Neural cell (in vitro differentiated cells): Measurements from ENCODE around the gene SWI5. TPM values are rescaled to one million over a fixed set of nuclear protein-coding genes. Genes with fewer than 3 reads are reported as not detected.

Source experiments
- H2AFZ ChIP-seq: fragments of 200-600, 300-800 bp; sonication (generic), shearing (Covaris generic); 2 replicates; pipeline ENCODE4 v1.6.0; 2014; ENCODE audit warnings: low read depth, mild to moderate bottlenecking, antibody characterized with exemption, low read length, moderate library complexity
- H3F3A ChIP-seq: fragments of 200-600 bp; shearing (Covaris generic); 2 replicates; pipeline ENCODE4 v1.6.1; 2016; ENCODE audit warnings: mild to moderate bottlenecking, moderate library complexity, mixed read lengths, antibody characterized with exemption, low read length; ENCODE audit not compliant: insufficient read depth, poor library complexity, severe bottlenecking
- H3K27ac ChIP-seq: fragments of 200-600, 300-800 bp; sonication (generic), shearing (Covaris generic); 2 replicates; pipeline ENCODE4 v1.5.1; 2014; ENCODE audit warnings: mild to moderate bottlenecking, low read length, moderate library complexity
- H3K27me3 ChIP-seq: fragments of 300-800, 200-600 bp; sonication (generic), shearing (Covaris generic); 2 replicates; pipeline ENCODE4 v1.6.0; 2014; ENCODE audit warnings: mild to moderate bottlenecking, low read depth, low read length, moderate library complexity; ENCODE audit not compliant: insufficient read depth
- H3K36me3 ChIP-seq: fragments of 300-800, 200-600 bp; sonication (generic), shearing (Covaris generic); 2 replicates; pipeline ENCODE4 v1.5.1; 2014; ENCODE audit warnings: mild to moderate bottlenecking, antibody characterized with exemption, low read length, moderate library complexity; ENCODE audit not compliant: insufficient read depth
- H3K4me2 ChIP-seq: fragments of 300-800, 200-600 bp; sonication (generic), shearing (Covaris generic); 2 replicates; pipeline ENCODE4 v1.6.0; 2014; ENCODE audit warnings: mild to moderate bottlenecking, low read length
- H3K4me3 ChIP-seq: fragments of 300-800, 200-600 bp; sonication (generic), shearing (Covaris generic); 2 replicates; pipeline ENCODE4 v1.5.1; 2014; ENCODE audit warnings: mild to moderate bottlenecking, low read length, moderate library complexity
- H3K79me2 ChIP-seq: fragments of 200-600 bp; shearing (Covaris generic); replicated peaks from 2 replicates; pipeline ENCODE4 v1.6.0; 2014; ENCODE audit warnings: mild to moderate bottlenecking, low read length, moderate library complexity; ENCODE audit not compliant: insufficient read depth
- H3K9ac ChIP-seq: fragments of 300-800, 200-600 bp; sonication (generic), shearing (Covaris generic); 2 replicates; pipeline ENCODE4 v1.6.1; 2016; ENCODE audit warnings: mild to moderate bottlenecking, low read length, mixed read lengths
- H3K9me2 ChIP-seq: fragments of 200-600 bp; shearing (Covaris generic); 2 replicates; pipeline ENCODE4 v1.6.1; 2016; ENCODE audit warnings: mild to moderate bottlenecking, low read length, mixed read lengths; ENCODE audit not compliant: insufficient read depth
- H3K9me3 ChIP-seq: fragments of 200-600, 300-800 bp; sonication (generic), shearing (Covaris generic); 2 replicates; pipeline ENCODE4 v1.6.1; 2016; ENCODE audit warnings: mild to moderate bottlenecking, mixed run types, low read length, moderate library complexity, mixed read lengths
- H4K20me1 ChIP-seq: fragments of 200-600 bp; shearing (Covaris generic); 2 replicates; pipeline ENCODE4 v1.6.1; 2016; ENCODE audit warnings: mild to moderate bottlenecking, mixed run types; ENCODE audit not compliant: insufficient read depth
- CTCF ChIP-seq: fragments of 450-650 bp; IDR thresholded peaks from 2 replicates; pipeline ENCODE4 v1.5.1; 2014; ENCODE audit warnings: antibody characterized with exemption, mild to moderate bottlenecking, moderate library complexity; ENCODE audit not compliant: poor library complexity, severe bottlenecking
- EP300 ChIP-seq: fragments of 450-650 bp; conservative IDR thresholded peaks from 2 replicates; pipeline ENCODE4 v1.6.1; 2014; ENCODE audit warnings: antibody characterized with exemption, mild to moderate bottlenecking, moderate library complexity; ENCODE audit not compliant: poor library complexity, severe bottlenecking
- EZH2 ChIP-seq: fragments of 200-600, 300-800 bp; shearing (Covaris generic), sonication (generic); IDR thresholded peaks from 2 replicates; pipeline ENCODE4 v1.6.1; 2014; ENCODE audit warnings: antibody characterized with exemption, low read length, borderline replicate concordance, mild to moderate bottlenecking; ENCODE audit not compliant: insufficient read depth, poor library complexity, severe bottlenecking
- MXI1 ChIP-seq: fragments of 450-650 bp; conservative IDR thresholded peaks from 2 replicates; pipeline ENCODE4 v1.6.1; 2014; ENCODE audit warnings: antibody characterized with exemption, mild to moderate bottlenecking; ENCODE audit not compliant: poor library complexity, severe bottlenecking
- POLR2AphosphoS5 ChIP-seq: IDR thresholded peaks from 2 replicates; pipeline ENCODE4 v1.6.1; 2012
- RAD21 ChIP-seq: fragments of 450-650 bp; conservative IDR thresholded peaks from 2 replicates; pipeline ENCODE4 v1.6.1; 2014; ENCODE audit warnings: antibody characterized with exemption, mild to moderate bottlenecking, moderate library complexity
- SMC3 ChIP-seq: fragments of 450-650 bp; conservative IDR thresholded peaks from 2 replicates; pipeline ENCODE4 v1.6.1; 2014; ENCODE audit warnings: antibody characterized with exemption, mild to moderate bottlenecking, moderate library complexity; ENCODE audit not compliant: poor library complexity
- TAF1 ChIP-seq: IDR thresholded peaks from 2 replicates; pipeline ENCODE4 v1.6.1; 2012; ENCODE audit warnings: low read depth
- polyA plus RNA-seq: library from polyadenylated mRNA; depleted of rRNA; stranded (reverse); fragments of >200 nt; gene quantifications from 2 replicates; pipeline ENCODE4 v1.2.3, GENCODE V29; 2014
- TF ChIP-seq, protein P1 (sequence below): IDR thresholded peaks from 2 replicates; pipeline ENCODE4 v1.6.1; 2012; ENCODE audit warnings: borderline replicate concordance

The SWI5 gene
- polyA plus RNA-seq, 1 donor from 2014 or later: 67.1 TPM

DNA sequence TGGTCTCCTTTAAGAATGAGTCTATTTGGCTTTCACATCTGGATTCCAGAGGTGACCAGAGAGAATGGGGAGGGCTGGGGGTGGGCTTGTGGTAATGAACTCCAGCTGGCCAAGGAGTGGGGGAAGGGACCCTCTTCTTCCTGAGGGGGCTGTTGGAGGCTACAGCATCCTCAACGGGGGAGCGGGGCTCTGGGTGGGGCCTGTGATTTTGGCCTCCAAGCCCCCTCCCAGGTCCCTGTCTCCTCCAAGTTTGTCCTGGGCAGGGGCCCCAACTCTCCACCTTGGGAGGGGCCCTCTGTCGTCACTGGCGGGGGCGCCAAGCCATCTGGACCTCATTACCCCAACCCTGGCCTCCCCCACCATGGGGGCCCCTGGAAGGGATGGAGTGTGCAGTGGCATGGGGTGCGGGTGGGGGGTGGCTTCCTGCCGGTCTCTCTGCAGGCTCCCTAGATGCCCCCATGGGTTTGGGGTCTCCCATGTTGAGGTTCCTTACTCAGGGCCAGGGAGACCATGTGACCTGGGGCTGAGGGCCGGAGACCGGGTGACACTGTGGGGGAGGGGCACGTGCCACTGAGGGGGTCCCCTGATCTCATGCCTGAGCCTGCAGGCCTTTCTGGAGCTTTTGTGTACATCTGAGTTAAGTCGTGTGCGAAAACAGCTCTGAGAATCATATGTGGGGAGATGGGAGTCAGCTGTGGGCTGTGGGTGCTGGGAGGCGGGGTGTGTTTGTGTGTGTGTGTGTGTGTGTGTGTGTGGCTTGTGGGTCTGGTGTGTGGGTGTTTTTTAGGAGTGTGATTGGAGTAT is 32.7 kb upstream of the SWI5 start:
- Histone ChIP-seq H3K9me3 (no peaks in the 10 kb centered on the region), H3K4me3 (no peak overlapping the region), H3K9ac (no peak overlapping the region), H3K79me2 (no peaks in the 10 kb centered on the region), H2AFZ (no peak overlapping the region), H3K27me3 (no peaks in the 10 kb centered on the region), H3K36me3 (peaks cover 6% of the 10 kb centered on the region), H3K9me2 (no peaks in the 10 kb centered on the region), H3F3A (no peaks in the 10 kb centered on the region), H3K4me2 (no peak overlapping the region), H3K27ac (no peak overlapping the region), H4K20me1 (no peaks in the 10 kb centered on the region)
- no peak for TF ChIP-seq EZH2
- no peak for TF ChIP-seq POLR2AphosphoS5
- TF ChIP-seq CTCF: no peak
- TF ChIP-seq, protein P1, sequence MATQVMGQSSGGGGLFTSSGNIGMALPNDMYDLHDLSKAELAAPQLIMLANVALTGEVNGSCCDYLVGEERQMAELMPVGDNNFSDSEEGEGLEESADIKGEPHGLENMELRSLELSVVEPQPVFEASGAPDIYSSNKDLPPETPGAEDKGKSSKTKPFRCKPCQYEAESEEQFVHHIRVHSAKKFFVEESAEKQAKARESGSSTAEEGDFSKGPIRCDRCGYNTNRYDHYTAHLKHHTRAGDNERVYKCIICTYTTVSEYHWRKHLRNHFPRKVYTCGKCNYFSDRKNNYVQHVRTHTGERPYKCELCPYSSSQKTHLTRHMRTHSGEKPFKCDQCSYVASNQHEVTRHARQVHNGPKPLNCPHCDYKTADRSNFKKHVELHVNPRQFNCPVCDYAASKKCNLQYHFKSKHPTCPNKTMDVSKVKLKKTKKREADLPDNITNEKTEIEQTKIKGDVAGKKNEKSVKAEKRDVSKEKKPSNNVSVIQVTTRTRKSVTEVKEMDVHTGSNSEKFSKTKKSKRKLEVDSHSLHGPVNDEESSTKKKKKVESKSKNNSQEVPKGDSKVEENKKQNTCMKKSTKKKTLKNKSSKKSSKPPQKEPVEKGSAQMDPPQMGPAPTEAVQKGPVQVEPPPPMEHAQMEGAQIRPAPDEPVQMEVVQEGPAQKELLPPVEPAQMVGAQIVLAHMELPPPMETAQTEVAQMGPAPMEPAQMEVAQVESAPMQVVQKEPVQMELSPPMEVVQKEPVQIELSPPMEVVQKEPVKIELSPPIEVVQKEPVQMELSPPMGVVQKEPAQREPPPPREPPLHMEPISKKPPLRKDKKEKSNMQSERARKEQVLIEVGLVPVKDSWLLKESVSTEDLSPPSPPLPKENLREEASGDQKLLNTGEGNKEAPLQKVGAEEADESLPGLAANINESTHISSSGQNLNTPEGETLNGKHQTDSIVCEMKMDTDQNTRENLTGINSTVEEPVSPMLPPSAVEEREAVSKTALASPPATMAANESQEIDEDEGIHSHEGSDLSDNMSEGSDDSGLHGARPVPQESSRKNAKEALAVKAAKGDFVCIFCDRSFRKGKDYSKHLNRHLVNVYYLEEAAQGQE: no peak
- TF ChIP-seq TAF1: no peak
- TF ChIP-seq SMC3: no peak
- no peak for TF ChIP-seq RAD21
- TF ChIP-seq MXI1: no peak
- no peak for TF ChIP-seq EP300

GRCh38 chr9:128244091-128244836 is 31.8 kb upstream of the SWI5 start:
- TF ChIP-seq RAD21: no peak
- TF ChIP-seq TAF1: no peak
- no peak for TF ChIP-seq EP300
- TF ChIP-seq CTCF: no peak
- no peak for TF ChIP-seq MXI1
- TF ChIP-seq, protein P1: no peak
- no peak for TF ChIP-seq EZH2
- Histone ChIP-seq H4K20me1 (no peaks in the 10 kb centered on the region), H3K9ac (no peak overlapping the region), H3K36me3 (peaks cover 6% of the 10 kb centered on the region), H3K79me2 (no peaks in the 10 kb centered on the region), H3F3A (no peaks in the 10 kb centered on the region), H3K4me2 (no peak overlapping the region), H3K27ac (no peak overlapping the region), H3K9me2 (no peaks in the 10 kb centered on the region), H3K9me3 (no peaks in the 10 kb centered on the region), H3K27me3 (no peaks in the 10 kb centered on the region), H2AFZ (no peak overlapping the region), H3K4me3 (no peak overlapping the region)
